Activated naive CD4-positive, alpha-beta T cell treated with anti-CD3 and anti-CD28 coated beads for 36 hours (primary cell): ENCODE results near the gene DBF4B. TPM values are rescaled to one million over a fixed set of nuclear protein-coding genes. Genes with fewer than 3 reads are reported as not detected.
"Not testable (repeated sequence)": the region's sequence is repeated elsewhere in the genome, so short reads cannot be mapped to it uniquely, and the experiment has no call there.

Source experiments
- CTCF ChIA-PET: fragments of 350-600 bp; sonication (Branson Sonifier 250); formaldehyde crosslinking; loops from one replicate; lab custom pipeline; 2021; ENCODE audit warnings: antibody characterized with exemption; lab: Charles Lee
- DNase-seq: peaks from one replicate; pipeline ENCODE4 v3.0.0-alpha.2; 2020
- H3K27ac Mint-ChIP-seq: one replicate; pipeline ENCODE4 v1.8.0; 2021; ENCODE audit warnings: mild to moderate bottlenecking, mixed read lengths
- H3K27me3 Mint-ChIP-seq: one replicate; pipeline ENCODE4 v1.8.0; 2021; ENCODE audit warnings: low read depth, mixed read lengths
- H3K36me3 Mint-ChIP-seq: one replicate; pipeline ENCODE4 v1.8.0; 2021; ENCODE audit warnings: low read depth, mixed read lengths
- H3K4me1 Mint-ChIP-seq: one replicate; pipeline ENCODE4 v1.8.0; 2021; ENCODE audit warnings: low read depth, mixed read lengths
- H3K4me3 Mint-ChIP-seq: one replicate; pipeline ENCODE4 v1.8.0; 2021; ENCODE audit warnings: mild to moderate bottlenecking, moderate library complexity, mixed read lengths
- H3K9me3 Mint-ChIP-seq: one replicate; pipeline ENCODE4 v1.8.0; 2021; ENCODE audit warnings: mixed read lengths
- intact Hi-C: fragments of 100-400 bp; cut with micrococcal nuclease; formaldehyde crosslinking; loops from one replicate; pipeline ENCODE4 v1.15.1; 2023
- total RNA-seq, 2 experiments: library from RNA; stranded (reverse); gene quantifications; one replicate each; pipeline ENCODE4 v1.2.3, GENCODE V29; 2021

DBF4B gene, protein sequence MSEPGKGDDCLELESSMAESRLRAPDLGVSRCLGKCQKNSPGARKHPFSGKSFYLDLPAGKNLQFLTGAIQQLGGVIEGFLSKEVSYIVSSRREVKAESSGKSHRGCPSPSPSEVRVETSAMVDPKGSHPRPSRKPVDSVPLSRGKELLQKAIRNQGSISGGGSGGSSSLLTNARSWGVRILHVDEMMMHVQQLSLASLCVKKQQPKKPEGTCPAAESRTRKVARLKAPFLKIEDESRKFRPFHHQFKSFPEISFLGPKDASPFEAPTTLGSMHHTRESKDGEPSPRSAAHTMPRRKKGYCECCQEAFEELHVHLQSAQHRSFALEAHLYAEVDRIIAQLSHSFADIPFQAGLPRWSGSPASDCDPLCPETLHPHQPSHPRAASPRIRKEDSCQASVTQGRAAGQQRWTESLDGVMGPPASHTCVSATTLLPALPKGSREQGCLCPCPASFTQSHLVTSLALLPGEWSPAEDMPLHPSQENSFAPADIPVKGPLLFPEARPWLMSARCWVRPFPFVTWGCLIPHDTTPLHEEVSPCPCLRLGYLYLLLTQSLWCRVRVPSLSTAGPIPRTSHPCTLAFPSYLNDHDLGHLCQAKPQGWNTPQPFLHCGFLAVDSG
- total RNA-seq = 10 to 100 TPM; 28.5 to 29.5 TPM

GRCh38 chr17:44708401-44709263, at the start of gene DBF4B:
TSS of gene DBF4B (plus strand) at chr17:44708665. CDS start at chr17:44708821, 156 bp downstream.
- intact Hi-C loops = loop anchor here (1.0 kb wide), 1 partner anchor 19 kb away; the partner anchor contains the start of gene CCDC43
- CTCF ChIA-PET = interaction anchor here (0.6 to 1.3 kb wide), 3 partner anchors 18 to 373 kb away, joined by 4 read pairs; no protein-coding TSS in a partner anchor
- no peaks in the 10 kb centered on the region for H3K9me3 Mint-ChIP-seq
- H3K4me1 Mint-ChIP-seq = peaks cover 5% of the 10 kb centered on the region
- peaks cover 2% of the 10 kb centered on the region for H3K36me3 Mint-ChIP-seq
- H3K27ac Mint-ChIP-seq = no peak within 1 kb of the TSS
- H3K27me3 Mint-ChIP-seq = no peaks in the 10 kb centered on the region
- no peak within 1 kb of the TSS for H3K4me3 Mint-ChIP-seq
- DNase-seq = peak; percentile 93

- intact Hi-C loops = no loop called here
- CTCF ChIA-PET = no interaction called here
- no peak overlapping the region for H3K4me3 Mint-ChIP-seq
- DNase-seq = no peak
- peaks cover 6% of the 10 kb centered on the region for H3K27me3 Mint-ChIP-seq
- H3K9me3 Mint-ChIP-seq = no peaks in the 10 kb centered on the region
- no peaks in the 10 kb centered on the region for H3K36me3 Mint-ChIP-seq
- peaks cover 3% of the 10 kb centered on the region for H3K4me1 Mint-ChIP-seq
- no peak overlapping the region for H3K27ac Mint-ChIP-seq
Observed at GRCh38 chr17:44661835-44662234, 46.6 kb upstream of the DBF4B start.

DNA sequence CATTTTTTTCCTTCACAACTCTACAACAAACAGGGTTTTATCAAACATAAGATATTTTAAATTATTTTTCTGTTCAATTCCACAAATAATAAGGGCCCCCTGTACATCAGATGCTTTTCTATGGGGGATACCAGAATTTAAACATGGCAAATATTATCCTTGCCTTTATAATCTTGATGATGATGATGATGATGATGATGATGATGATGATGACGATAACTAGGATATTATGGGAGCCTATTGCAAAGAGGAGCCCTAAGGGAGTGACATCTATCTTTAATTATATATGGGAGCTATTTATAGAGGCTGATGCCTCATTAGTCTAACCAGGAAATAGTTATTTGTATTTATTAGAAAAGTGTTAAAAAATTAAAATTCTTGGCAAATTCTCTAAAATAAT, 45.4 kb upstream of the DBF4B start:
- CTCF ChIA-PET = no interaction called here
- intact Hi-C loops = no loop called here
- no peaks in the 10 kb centered on the region for H3K9me3 Mint-ChIP-seq

DNA sequence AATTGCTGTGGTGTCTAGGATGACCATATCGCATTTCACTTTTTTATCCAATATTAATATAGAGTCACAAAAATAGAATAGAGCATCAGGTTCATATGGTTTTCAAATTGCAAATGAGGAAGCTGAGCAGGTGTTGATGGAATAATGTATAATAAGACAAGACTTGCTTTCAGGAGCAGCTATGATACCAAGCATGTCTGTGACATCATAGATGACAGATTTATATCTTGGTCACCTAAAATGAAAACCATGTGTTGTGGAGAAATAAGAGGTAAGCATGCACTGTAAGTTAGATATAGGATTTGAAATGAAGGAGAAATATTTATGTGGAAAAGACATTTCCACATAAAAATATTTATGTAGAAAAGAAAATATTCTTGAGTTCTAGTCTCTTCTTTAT, 43.6 kb upstream of the DBF4B start:
- no peak for DNase-seq
- Mint-ChIP-seq H3K4me1 (no peaks in the 10 kb centered on the region), H3K36me3 (no peaks in the 10 kb centered on the region), H3K27me3 (peaks cover 3% of the 10 kb centered on the region), H3K4me3 (no peak overlapping the region), H3K9me3 (no peaks in the 10 kb centered on the region), H3K27ac (no peak overlapping the region)
- CTCF ChIA-PET = no interaction called here
- intact Hi-C loops = no loop called here

More for the DNA sequence above, 45.4 kb upstream of the DBF4B start:
- peaks cover 3% of the 10 kb centered on the region for H3K27me3 Mint-ChIP-seq
- H3K4me1 Mint-ChIP-seq = no peaks in the 10 kb centered on the region
- H3K27ac Mint-ChIP-seq = no peak overlapping the region
- H3K36me3 Mint-ChIP-seq = no peaks in the 10 kb centered on the region
- H3K4me3 Mint-ChIP-seq = no peak overlapping the region
- no peak for DNase-seq

DNA sequence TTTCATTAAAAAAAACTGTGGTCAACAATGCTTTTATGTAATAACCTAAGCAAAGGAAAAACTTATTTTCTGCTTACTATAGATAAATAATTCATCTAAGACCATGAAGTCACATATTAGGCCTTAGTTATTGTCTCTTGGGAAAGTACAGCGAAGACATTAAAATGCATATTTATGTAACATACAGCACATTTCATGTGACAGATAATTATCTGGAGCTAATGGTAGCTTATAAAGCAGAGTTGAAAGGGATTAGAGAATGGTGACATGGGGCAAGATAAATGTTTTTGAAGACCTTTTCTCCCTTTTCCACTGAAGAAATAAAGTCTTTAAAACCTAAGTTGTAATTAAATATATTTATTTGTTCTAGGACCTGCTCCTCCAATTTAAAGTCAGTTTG, 42.5 kb upstream of the DBF4B start:
- Mint-ChIP-seq H3K27ac (no peak overlapping the region), H3K36me3 (no peaks in the 10 kb centered on the region), H3K4me3 (no peak overlapping the region), H3K4me1 (no peaks in the 10 kb centered on the region), H3K9me3 (no peaks in the 10 kb centered on the region), H3K27me3 (peaks cover 3% of the 10 kb centered on the region)
- intact Hi-C loops = no loop called here
- CTCF ChIA-PET = no interaction called here
- no peak for DNase-seq

GRCh38 chr17:44672479-44673093, 35.9 kb upstream of the DBF4B start:
- no peak for DNase-seq
- Mint-ChIP-seq H3K27me3 (no peaks in the 10 kb centered on the region), H3K4me1 (no peaks in the 10 kb centered on the region), H3K4me3 (no peak overlapping the region), H3K9me3 (no peaks in the 10 kb centered on the region), H3K36me3 (no peaks in the 10 kb centered on the region), H3K27ac (no peak overlapping the region)
- intact Hi-C loops = loop anchor here (1.0 kb wide), 1 partner anchor 139 kb away; no protein-coding TSS in a partner anchor
- CTCF ChIA-PET = interaction anchor here (0.5 to 2.2 kb wide), 5 partner anchors 10 to 140 kb away, joined by 3 to 11 read pairs (median 5); no protein-coding TSS in a partner anchor

DNA sequence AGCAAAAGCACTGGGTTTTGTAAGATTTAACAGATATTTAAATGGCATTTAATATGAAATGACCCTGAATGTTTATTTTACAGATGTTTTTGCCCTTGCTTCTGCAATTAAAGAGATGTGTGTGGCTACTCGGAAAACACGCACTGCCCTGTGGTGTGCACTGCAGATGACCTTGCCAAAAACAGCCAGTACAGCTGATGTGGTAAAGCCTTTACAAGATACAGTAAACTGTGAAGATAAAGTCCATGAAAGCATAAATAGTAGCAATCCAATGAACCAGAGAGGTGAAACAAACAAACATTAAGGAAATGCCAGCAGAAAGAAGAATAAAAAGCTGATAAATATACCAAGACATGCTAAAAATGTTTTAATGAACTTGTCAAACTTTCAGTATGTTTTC, 34.6 kb upstream of the DBF4B start:
- Mint-ChIP-seq H3K27ac (no peak overlapping the region), H3K27me3 (no peaks in the 10 kb centered on the region), H3K36me3 (peaks cover 3% of the 10 kb centered on the region), H3K4me1 (no peaks in the 10 kb centered on the region), H3K9me3 (no peaks in the 10 kb centered on the region), H3K4me3 (no peak overlapping the region)
- DNase-seq = no peak
- CTCF ChIA-PET = interaction anchor here (1.2 kb wide), 1 partner anchor 140 kb away, joined by 4 read pairs; no protein-coding TSS in a partner anchor
- intact Hi-C loops = no loop called here

- CTCF ChIA-PET = no interaction called here
- H3K4me1 Mint-ChIP-seq = no peaks in the 10 kb centered on the region
- DNase-seq = no peak
- intact Hi-C loops = no loop called here
- H3K9me3 Mint-ChIP-seq = no peaks in the 10 kb centered on the region
- peaks cover 14% of the 10 kb centered on the region for H3K36me3 Mint-ChIP-seq
- H3K27ac Mint-ChIP-seq = no peak overlapping the region
- no peak overlapping the region for H3K4me3 Mint-ChIP-seq
- no peaks in the 10 kb centered on the region for H3K27me3 Mint-ChIP-seq
Observed at GRCh38 chr17:44677136-44677535, 31.3 kb upstream of the DBF4B start.

DNA sequence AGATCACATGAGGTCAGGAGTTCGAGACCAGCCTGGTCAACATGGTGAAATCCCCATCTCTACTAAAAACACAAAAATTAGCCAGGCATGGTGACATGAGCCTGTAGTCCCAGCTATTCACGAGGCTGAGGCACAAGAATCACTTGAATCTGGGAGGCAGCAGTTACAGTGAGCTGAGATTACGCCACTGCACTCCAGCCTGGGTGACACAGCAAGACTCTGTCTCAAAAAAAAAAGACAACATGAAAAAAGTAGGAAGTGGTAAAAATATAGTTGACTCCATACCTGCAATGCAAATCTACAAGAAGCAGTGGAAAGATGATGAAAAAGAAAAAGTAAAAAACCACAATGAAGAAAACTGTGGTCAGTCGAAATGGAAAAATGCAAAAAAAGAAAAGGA, 25.2 kb upstream of the DBF4B start:
- H3K9me3 Mint-ChIP-seq, H3K4me3 Mint-ChIP-seq, intact Hi-C loops, H3K27me3 Mint-ChIP-seq, DNase-seq, H3K27ac Mint-ChIP-seq: not testable (repeated sequence)
- peaks cover 16% of the 10 kb centered on the region for H3K36me3 Mint-ChIP-seq
- CTCF ChIA-PET = interaction anchor here (0.7 to 2.1 kb wide), 3 partner anchors 11 to 151 kb away, joined by 3 to 11 read pairs (median 3); no protein-coding TSS in a partner anchor
- peaks cover 14% of the 10 kb centered on the region for H3K4me1 Mint-ChIP-seq

- CTCF ChIA-PET = interaction anchor here (0.6 kb wide), 1 partner anchor 44 kb away, joined by 3 read pairs; no protein-coding TSS in a partner anchor
- Mint-ChIP-seq H3K9me3 (no peaks in the 10 kb centered on the region), H3K27me3 (no peaks in the 10 kb centered on the region), H3K4me3 (no peak overlapping the region), H3K36me3 (peaks cover 9% of the 10 kb centered on the region), H3K4me1 (peaks cover 30% of the 10 kb centered on the region), H3K27ac (no peak overlapping the region)
- intact Hi-C loops = no loop called here
- DNase-seq = no peak
Observed at GRCh38 chr17:44687756-44688155, 20.7 kb upstream of the DBF4B start.

DNA sequence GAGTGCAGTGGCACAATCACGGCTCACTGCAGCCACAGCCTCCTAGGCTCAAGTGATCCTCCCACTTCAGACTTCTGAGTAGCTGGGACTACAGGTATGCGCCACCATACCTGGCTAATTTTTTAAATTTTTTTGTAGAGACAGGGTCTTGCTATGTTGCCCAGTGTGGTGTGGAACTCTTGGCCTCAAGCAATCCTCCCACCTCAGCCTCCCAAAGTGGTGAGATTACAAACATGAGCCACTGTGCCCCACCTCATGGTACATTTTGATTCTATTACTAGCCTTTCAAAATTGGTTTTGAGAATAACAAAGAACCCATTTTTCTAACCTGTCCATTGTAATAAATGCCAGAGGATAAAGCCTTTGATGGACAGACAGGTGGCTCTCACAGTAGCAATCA, 20.3 kb upstream of the DBF4B start:
- no peaks in the 10 kb centered on the region for H3K27me3 Mint-ChIP-seq
- no peaks in the 10 kb centered on the region for H3K9me3 Mint-ChIP-seq
- no peak for DNase-seq
- intact Hi-C loops = no loop called here
- peak overlapping the region; percentile 99 for H3K4me3 Mint-ChIP-seq
- peaks cover 30% of the 10 kb centered on the region for H3K4me1 Mint-ChIP-seq
- no peak overlapping the region for H3K27ac Mint-ChIP-seq
- CTCF ChIA-PET = interaction anchor here (0.5 kb wide), 1 partner anchor 321 kb away, joined by 4 read pairs; no protein-coding TSS in a partner anchor
- peaks cover 9% of the 10 kb centered on the region for H3K36me3 Mint-ChIP-seq
